ENCODE measurements around the gene YWHAG. TPM values are rescaled to one million over a fixed set of nuclear protein-coding genes. Genes with fewer than 3 reads are reported as not detected.
"Not testable (repeated sequence)": the region's sequence is repeated elsewhere in the genome, so short reads cannot be mapped to it uniquely, and the experiment has no call there.

Gene YWHAG
- total RNA-seq, 1 experiment from 2014 or later: 192 TPM

DNA sequence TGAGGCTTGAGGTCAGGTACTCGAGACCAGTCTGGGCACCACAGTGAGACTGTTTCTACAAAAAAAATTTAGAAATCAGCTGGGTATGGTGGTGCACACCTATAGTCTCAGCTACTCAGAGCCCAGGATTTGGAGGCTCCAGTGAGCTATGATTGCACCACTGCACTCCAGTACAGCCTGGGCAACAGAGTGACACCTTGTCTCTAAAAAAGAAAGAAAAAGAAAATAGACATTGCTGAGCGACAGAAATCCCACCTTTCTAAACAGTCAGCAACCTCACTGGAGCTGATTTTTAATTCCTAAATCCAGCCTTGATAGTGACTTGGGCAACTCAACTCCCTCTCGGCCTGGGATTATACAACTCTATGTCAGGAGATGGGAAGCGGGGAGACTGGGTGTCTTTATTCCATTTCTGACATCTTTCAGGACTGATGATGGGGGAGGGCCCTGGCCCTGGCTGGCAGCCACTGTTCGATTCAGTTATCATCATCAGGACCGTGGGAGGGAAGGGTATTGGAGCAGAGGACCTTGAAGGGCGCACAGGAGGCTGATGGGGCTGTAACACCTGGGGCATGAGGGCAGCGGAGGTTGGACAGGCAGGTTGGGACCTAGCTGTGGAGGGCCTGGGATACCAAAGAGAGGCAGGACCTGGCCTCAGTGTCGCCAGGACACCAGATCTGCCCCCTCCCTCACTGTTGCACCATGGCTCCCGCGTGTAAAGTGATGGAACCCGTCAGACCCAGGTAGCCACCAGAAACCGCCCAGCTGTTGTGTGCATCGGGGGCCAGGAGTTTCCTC, 41.6 kb downstream of the YWHAG start:
- ATAC-seq (no peak), DNase-seq (ENCODE audit: low spot score) (no peak)
- no peaks in the 10 kb centered on the region for H3K9me3 Mint-ChIP-seq
- peaks cover 26% of the 10 kb centered on the region for H3K4me1 Mint-ChIP-seq
- H3K27me3 Mint-ChIP-seq (ENCODE audit: low read depth): no peaks in the 10 kb centered on the region
- ChIA-PET CTCF (interaction anchor here (0.6 to 3.0 kb wide), 20 partner anchors 8 to 451 kb away, joined by 3 to 19 read pairs (median 3); partner anchors contain the start of genes MDH2 and STYXL1), POLR2A (interaction anchor here (0.6 to 2.8 kb wide), 10 partner anchors 11 to 269 kb away, joined by 3 to 17 read pairs (median 8); partner anchors contain the start of genes MDH2, SSC4D, STYXL1 and YWHAG)
- H3K36me3 Mint-ChIP-seq: no peaks in the 10 kb centered on the region
- peak overlapping the region; percentile 99 for H3K27ac Mint-ChIP-seq
- TF ChIP-seq, protein P1, sequence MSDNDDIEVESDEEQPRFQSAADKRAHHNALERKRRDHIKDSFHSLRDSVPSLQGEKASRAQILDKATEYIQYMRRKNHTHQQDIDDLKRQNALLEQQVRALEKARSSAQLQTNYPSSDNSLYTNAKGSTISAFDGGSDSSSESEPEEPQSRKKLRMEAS (CRISPR knock-in tag; IDR thresholded peaks at IDR 0.05): 0 out of 2 replicates have a peak, but pooled peaks have one; percentile 15
- TF ChIP-seq ZNF219 (CRISPR knock-in tag; IDR thresholded peaks at IDR 0.05; ENCODE audit: borderline replicate concordance) (no peak), FOXP1 (CRISPR knock-in tag; IDR thresholded peaks at IDR 0.05; ENCODE audit: borderline replicate concordance) (peak; percentile 69; the same call in 1 of the 2 replicates), ETV6 (CRISPR knock-in tag; IDR thresholded peaks at IDR 0.05) (peak; percentile 23; the same call in 1 of the 2 replicates)
- TF ChIP-seq, protein P2, sequence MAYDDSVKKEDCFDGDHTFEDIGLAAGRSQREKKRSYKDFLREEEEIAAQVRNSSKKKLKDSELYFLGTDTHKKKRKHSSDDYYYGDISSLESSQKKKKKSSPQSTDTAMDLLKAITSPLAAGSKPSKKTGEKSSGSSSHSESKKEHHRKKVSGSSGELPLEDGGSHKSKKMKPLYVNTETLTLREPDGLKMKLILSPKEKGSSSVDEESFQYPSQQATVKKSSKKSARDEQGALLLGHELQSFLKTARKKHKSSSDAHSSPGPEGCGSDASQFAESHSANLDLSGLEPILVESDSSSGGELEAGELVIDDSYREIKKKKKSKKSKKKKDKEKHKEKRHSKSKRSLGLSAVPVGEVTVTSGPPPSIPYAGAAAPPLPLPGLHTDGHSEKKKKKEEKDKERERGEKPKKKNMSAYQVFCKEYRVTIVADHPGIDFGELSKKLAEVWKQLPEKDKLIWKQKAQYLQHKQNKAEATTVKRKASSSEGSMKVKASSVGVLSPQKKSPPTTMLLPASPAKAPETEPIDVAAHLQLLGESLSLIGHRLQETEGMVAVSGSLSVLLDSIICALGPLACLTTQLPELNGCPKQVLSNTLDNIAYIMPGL (CRISPR knock-in tag; IDR thresholded peaks at IDR 0.05): no peak
- TF ChIP-seq, protein P3, sequence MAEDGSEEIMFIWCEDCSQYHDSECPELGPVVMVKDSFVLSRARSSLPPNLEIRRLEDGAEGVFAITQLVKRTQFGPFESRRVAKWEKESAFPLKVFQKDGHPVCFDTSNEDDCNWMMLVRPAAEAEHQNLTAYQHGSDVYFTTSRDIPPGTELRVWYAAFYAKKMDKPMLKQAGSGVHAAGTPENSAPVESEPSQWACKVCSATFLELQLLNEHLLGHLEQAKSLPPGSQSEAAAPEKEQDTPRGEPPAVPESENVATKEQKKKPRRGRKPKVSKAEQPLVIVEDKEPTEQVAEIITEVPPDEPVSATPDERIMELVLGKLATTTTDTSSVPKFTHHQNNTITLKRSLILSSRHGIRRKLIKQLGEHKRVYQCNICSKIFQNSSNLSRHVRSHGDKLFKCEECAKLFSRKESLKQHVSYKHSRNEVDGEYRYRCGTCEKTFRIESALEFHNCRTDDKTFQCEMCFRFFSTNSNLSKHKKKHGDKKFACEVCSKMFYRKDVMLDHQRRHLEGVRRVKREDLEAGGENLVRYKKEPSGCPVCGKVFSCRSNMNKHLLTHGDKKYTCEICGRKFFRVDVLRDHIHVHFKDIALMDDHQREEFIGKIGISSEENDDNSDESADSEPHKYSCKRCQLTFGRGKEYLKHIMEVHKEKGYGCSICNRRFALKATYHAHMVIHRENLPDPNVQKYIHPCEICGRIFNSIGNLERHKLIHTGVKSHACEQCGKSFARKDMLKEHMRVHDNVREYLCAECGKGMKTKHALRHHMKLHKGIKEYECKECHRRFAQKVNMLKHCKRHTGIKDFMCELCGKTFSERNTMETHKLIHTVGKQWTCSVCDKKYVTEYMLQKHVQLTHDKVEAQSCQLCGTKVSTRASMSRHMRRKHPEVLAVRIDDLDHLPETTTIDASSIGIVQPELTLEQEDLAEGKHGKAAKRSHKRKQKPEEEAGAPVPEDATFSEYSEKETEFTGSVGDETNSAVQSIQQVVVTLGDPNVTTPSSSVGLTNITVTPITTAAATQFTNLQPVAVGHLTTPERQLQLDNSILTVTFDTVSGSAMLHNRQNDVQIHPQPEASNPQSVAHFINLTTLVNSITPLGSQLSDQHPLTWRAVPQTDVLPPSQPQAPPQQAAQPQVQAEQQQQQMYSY (CRISPR knock-in tag; IDR thresholded peaks at IDR 0.05): no peak
- TF ChIP-seq, protein P4, sequence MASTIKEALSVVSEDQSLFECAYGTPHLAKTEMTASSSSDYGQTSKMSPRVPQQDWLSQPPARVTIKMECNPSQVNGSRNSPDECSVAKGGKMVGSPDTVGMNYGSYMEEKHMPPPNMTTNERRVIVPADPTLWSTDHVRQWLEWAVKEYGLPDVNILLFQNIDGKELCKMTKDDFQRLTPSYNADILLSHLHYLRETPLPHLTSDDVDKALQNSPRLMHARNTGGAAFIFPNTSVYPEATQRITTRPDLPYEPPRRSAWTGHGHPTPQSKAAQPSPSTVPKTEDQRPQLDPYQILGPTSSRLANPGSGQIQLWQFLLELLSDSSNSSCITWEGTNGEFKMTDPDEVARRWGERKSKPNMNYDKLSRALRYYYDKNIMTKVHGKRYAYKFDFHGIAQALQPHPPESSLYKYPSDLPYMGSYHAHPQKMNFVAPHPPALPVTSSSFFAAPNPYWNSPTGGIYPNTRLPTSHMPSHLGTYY (CRISPR knock-in tag; IDR thresholded peaks at IDR 0.05): no peak
- peak overlapping the region; percentile 87 for H3K4me3 Mint-ChIP-seq

DNA sequence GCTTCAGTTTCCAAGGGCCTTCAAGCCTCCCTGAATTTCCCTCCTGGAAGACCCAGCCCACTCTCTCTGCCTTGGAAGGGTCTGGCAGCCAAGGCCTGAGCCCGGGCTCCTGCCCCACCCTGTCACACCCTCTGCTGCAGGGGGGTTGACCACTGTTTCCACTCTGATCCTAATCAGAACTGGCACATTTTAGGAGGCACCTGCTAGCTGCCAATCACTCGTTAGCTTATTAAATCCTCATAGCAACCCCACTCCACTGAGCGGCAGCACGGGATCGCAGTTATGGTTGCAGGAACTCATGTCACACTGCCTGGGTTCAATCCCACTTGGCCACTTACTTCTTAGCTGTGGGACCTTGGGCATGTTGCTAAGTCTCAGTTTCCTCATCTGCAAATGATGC, 43.4 kb downstream of the YWHAG start:
- CTCF ChIA-PET: interaction anchor here (0.7 to 2.1 kb wide), 5 partner anchors 9 to 267 kb away, joined by 3 to 7 read pairs (median 3); partner anchors contain the start of genes MDH2 and STYXL1

DNA sequence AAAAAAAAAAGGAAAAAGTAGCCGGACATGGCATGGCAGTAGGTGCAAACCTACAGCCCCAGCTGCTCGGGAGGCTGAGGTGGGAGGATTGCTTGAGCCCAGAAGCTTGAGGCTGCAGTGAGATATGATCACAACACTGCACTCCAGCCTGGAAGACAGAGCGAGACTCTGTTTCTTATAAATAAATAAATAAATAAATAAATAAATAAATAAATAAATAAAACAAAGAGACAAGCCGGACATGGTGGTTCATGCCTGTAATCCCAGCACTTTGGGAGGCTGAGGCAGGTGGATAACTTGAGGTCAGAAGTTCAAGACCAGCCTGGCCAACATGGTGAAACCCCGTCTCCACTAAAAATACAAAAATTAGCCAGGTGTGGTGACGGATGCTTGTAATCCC, 44.1 kb downstream of the YWHAG start:
- H3K36me3 Mint-ChIP-seq; H3K4me3 Mint-ChIP-seq; DNase-seq (ENCODE audit: low spot score); H3K27ac Mint-ChIP-seq; H3K9me3 Mint-ChIP-seq; H3K27me3 Mint-ChIP-seq (ENCODE audit: low read depth); ATAC-seq: not testable (repeated sequence)
- ChIA-PET POLR2A (interaction anchor here (0.7 to 1.3 kb wide), 8 partner anchors 11 to 148 kb away, joined by 3 to 7 read pairs (median 4); no protein-coding TSS in a partner anchor), CTCF (interaction anchor here (0.7 to 4.3 kb wide), 36 partner anchors 11 to 322 kb away, joined by 3 to 90 read pairs (median 6); partner anchors contain the start of genes HSPB1, MDH2, SRRM3 and STYXL1)
- peaks cover 24% of the 10 kb centered on the region for H3K4me1 Mint-ChIP-seq

More for the DNA sequence above, 43.4 kb downstream of the YWHAG start:
- DNase-seq (ENCODE audit: low spot score) (no peak), ATAC-seq (no peak)
- H3K36me3 Mint-ChIP-seq: no peaks in the 10 kb centered on the region; the same call in 1 of the 2 replicates
- no peaks in the 10 kb centered on the region for H3K27me3 Mint-ChIP-seq (ENCODE audit: low read depth)
- H3K4me1 Mint-ChIP-seq: peaks cover 26% of the 10 kb centered on the region
- TF ChIP-seq, protein P5, sequence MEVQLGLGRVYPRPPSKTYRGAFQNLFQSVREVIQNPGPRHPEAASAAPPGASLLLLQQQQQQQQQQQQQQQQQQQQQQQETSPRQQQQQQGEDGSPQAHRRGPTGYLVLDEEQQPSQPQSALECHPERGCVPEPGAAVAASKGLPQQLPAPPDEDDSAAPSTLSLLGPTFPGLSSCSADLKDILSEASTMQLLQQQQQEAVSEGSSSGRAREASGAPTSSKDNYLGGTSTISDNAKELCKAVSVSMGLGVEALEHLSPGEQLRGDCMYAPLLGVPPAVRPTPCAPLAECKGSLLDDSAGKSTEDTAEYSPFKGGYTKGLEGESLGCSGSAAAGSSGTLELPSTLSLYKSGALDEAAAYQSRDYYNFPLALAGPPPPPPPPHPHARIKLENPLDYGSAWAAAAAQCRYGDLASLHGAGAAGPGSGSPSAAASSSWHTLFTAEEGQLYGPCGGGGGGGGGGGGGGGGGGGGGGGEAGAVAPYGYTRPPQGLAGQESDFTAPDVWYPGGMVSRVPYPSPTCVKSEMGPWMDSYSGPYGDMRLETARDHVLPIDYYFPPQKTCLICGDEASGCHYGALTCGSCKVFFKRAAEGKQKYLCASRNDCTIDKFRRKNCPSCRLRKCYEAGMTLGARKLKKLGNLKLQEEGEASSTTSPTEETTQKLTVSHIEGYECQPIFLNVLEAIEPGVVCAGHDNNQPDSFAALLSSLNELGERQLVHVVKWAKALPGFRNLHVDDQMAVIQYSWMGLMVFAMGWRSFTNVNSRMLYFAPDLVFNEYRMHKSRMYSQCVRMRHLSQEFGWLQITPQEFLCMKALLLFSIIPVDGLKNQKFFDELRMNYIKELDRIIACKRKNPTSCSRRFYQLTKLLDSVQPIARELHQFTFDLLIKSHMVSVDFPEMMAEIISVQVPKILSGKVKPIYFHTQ (CRISPR knock-in tag; IDR thresholded peaks at IDR 0.05): no peak
- no peaks in the 10 kb centered on the region for H3K9me3 Mint-ChIP-seq
- no peak overlapping the region for H3K4me3 Mint-ChIP-seq
- POLR2A ChIA-PET: no interaction called here
- H3K27ac Mint-ChIP-seq: no peak overlapping the region
